Ishikawa (cell line): ENCODE measurements around the gene NOXO1.

ENCODE experiments used
- CEBPB ChIP-seq: IDR thresholded peaks from 2 replicates; pipeline ENCODE4 v1.6.1; 2012
- CREB1 ChIP-seq: IDR thresholded peaks from 2 replicates; pipeline ENCODE4 v1.6.1; 2012; ENCODE audit warnings: low read depth
- EGR1 ChIP-seq: IDR thresholded peaks from 2 replicates; pipeline ENCODE4 v1.6.1; 2012
- EP300 ChIP-seq: IDR thresholded peaks from 2 replicates; pipeline ENCODE4 v1.6.1; 2012; ENCODE audit warnings: borderline replicate concordance
- FOXM1 ChIP-seq: IDR thresholded peaks from 2 replicates; pipeline ENCODE4 v1.6.1; 2012; ENCODE audit warnings: low read depth, borderline replicate concordance
- MAX ChIP-seq: IDR thresholded peaks from 2 replicates; pipeline ENCODE4 v1.6.1; 2012
- NFIC ChIP-seq: IDR thresholded peaks from 2 replicates; pipeline ENCODE4 v1.6.1; 2012
- RAD21 ChIP-seq: IDR thresholded peaks from 2 replicates; pipeline ENCODE4 v1.6.1; 2012; ENCODE audit warnings: low read depth
- REST ChIP-seq: IDR thresholded peaks from 2 replicates; pipeline ENCODE4 v1.6.1; 2012; ENCODE audit warnings: low read depth, mild to moderate bottlenecking
- TAF1 ChIP-seq: IDR thresholded peaks from 2 replicates; pipeline ENCODE4 v1.6.1; 2012; ENCODE audit warnings: low read depth, mild to moderate bottlenecking
- TCF12 ChIP-seq: IDR thresholded peaks from 2 replicates; pipeline ENCODE4 v1.6.1; 2012; ENCODE audit warnings: low read depth
- TEAD4 ChIP-seq: IDR thresholded peaks from 2 replicates; pipeline ENCODE4 v1.6.1; 2012
- USF1 ChIP-seq: IDR thresholded peaks from 2 replicates; pipeline ENCODE4 v1.6.1; 2012
- YY1 ChIP-seq: IDR thresholded peaks from 2 replicates; pipeline ENCODE4 v1.6.1; 2012; ENCODE audit warnings: low read depth
- ZBTB7A ChIP-seq: IDR thresholded peaks from 2 replicates; pipeline ENCODE4 v1.6.1; 2012; ENCODE audit warnings: low read depth

The NOXO1 gene

GRCh38 chr16:1981398-1981836 lies at the start of gene NOXO1:
TSS of gene NOXO1 (minus strand) at chr16:1981469. CDS start at chr16:1981179, 290 bp downstream.
- TF ChIP-seq REST, result no peak
- TF ChIP-seq TAF1, result no peak
- no peak for TF ChIP-seq FOXM1
- TF ChIP-seq ZBTB7A, result no peak
- no peak for TF ChIP-seq RAD21
- TF ChIP-seq TEAD4, result no peak
- TF ChIP-seq EP300, result no peak
- no peak for TF ChIP-seq TCF12

GRCh38 chr16:2030036-2030435 lies 48.8 kb upstream of the NOXO1 start:
- TF ChIP-seq CREB1 (no peak), TCF12 (peak; percentile 48), MAX (peak; percentile 48), EP300 (peak; percentile 42; the same call in 1 of the 2 replicates), CEBPB (no peak), EGR1 (no peak), ZBTB7A (peak; percentile 50; the same call in 1 of the 2 replicates), TEAD4 (peak; percentile 4; the same call in 1 of the 2 replicates), USF1 (no peak), NFIC (no peak), REST (no peak), RAD21 (no peak), TAF1 (no peak), YY1 (no peak), FOXM1 (no peak)

GRCh38 chr16:2029350-2029749 lies 48.1 kb upstream of the NOXO1 start:
- TF ChIP-seq TAF1 (0 out of 2 replicates have a peak, but pooled peaks have one; percentile 23), MAX (peak; percentile 63), CREB1 (no peak), EGR1 (peak; percentile 85), TEAD4 (peak; percentile 57)

- TF ChIP-seq TCF12 (peak; percentile 68), EP300 (no peak)
Measured at GRCh38 chr16:2028620-2029220, 47.5 kb upstream of the NOXO1 start.

- TF ChIP-seq USF1 (no peak), TAF1 (no peak)
Measured at GRCh38 chr16:2028146-2028545, 46.9 kb upstream of the NOXO1 start.

GRCh38 chr16:2027024-2028010 lies 46.0 kb upstream of the NOXO1 start:
- TF ChIP-seq TCF12, result no peak
- no peak for TF ChIP-seq RAD21
- TF ChIP-seq EP300, result no peak
